Nephron progenitor cell (in vitro differentiated cells): ENCODE results near the gene PIK3R2.

Source experiments
- DNase-seq: peaks from one replicate; pipeline ENCODE4 v3.0.0; 2021
- H3K27ac Mint-ChIP-seq: 2 replicates; pipeline ENCODE4 v1.8.0; 2021; ENCODE audit warnings: mild to moderate bottlenecking, moderate library complexity, mixed read lengths
- H3K27me3 Mint-ChIP-seq: 2 replicates; pipeline ENCODE4 v1.8.0; 2021; ENCODE audit warnings: mild to moderate bottlenecking, low read depth, mixed read lengths; ENCODE audit not compliant: poor library complexity
- H3K36me3 Mint-ChIP-seq: 2 replicates; pipeline ENCODE4 v1.8.0; 2021; ENCODE audit warnings: low read depth, mixed read lengths
- H3K4me1 Mint-ChIP-seq: 2 replicates; pipeline ENCODE4 v1.8.0; 2021; ENCODE audit warnings: mixed read lengths
- H3K4me3 Mint-ChIP-seq: 2 replicates; pipeline ENCODE4 v1.8.0; 2021; ENCODE audit warnings: mild to moderate bottlenecking, moderate library complexity, mixed read lengths
- H3K9me3 Mint-ChIP-seq: 2 replicates; pipeline ENCODE4 v1.8.0; 2021; ENCODE audit warnings: mild to moderate bottlenecking, moderate library complexity, mixed read lengths
- CTCF ChIP-seq: fragments of 200-600 bp; sonication (generic); IDR thresholded peaks from 2 replicates; pipeline ENCODE4 v1.5.0; 2021; ENCODE audit warnings: antibody characterized with exemption

The PIK3R2 gene

GRCh38 chr19:18185538-18185937 lies 32.6 kb downstream of the PIK3R2 start:
- H3K4me1 Mint-ChIP-seq, result peaks cover 12% of the 10 kb centered on the region
- peak overlapping the region; percentile 50 for H3K27ac Mint-ChIP-seq
- H3K27me3 Mint-ChIP-seq, result peaks cover 14% of the 10 kb centered on the region
- DNase-seq, result no peak
- H3K9me3 Mint-ChIP-seq, result no peaks in the 10 kb centered on the region
- TF ChIP-seq CTCF, result no peak
- no peak overlapping the region for H3K4me3 Mint-ChIP-seq
- H3K36me3 Mint-ChIP-seq, result no peaks in the 10 kb centered on the region

- peak overlapping the region; percentile 36 for H3K27ac Mint-ChIP-seq
- no peak overlapping the region for H3K4me3 Mint-ChIP-seq
- H3K4me1 Mint-ChIP-seq, result peaks cover 34% of the 10 kb centered on the region
- no peaks in the 10 kb centered on the region for H3K9me3 Mint-ChIP-seq
- DNase-seq, result no peak
- peaks cover 8% of the 10 kb centered on the region for H3K27me3 Mint-ChIP-seq
- no peaks in the 10 kb centered on the region for H3K36me3 Mint-ChIP-seq
- no peak for TF ChIP-seq CTCF
Measured at GRCh38 chr19:18190278-18190677, 37.3 kb downstream of the PIK3R2 start.

GRCh38 chr19:18191640-18192062 lies 38.7 kb downstream of the PIK3R2 start:
- H3K4me1 Mint-ChIP-seq, result peaks cover 29% of the 10 kb centered on the region
- DNase-seq, result no peak
- H3K4me3 Mint-ChIP-seq, result peak overlapping the region; percentile 87
- no peaks in the 10 kb centered on the region for H3K36me3 Mint-ChIP-seq
- peaks cover 3% of the 10 kb centered on the region for H3K27me3 Mint-ChIP-seq
- no peak for TF ChIP-seq CTCF
- H3K9me3 Mint-ChIP-seq, result no peaks in the 10 kb centered on the region
- no peak overlapping the region for H3K27ac Mint-ChIP-seq

GRCh38 chr19:18192673-18193387 lies 39.9 kb downstream of the PIK3R2 start, which contains the start of gene MPV17L2:
Gene MPV17L2, plus strand, starts transcription at chr19:18193218. Its CDS starts 64 bp downstream, at chr19:18193282.
- Mint-ChIP-seq H3K4me1 (peaks cover 22% of the 10 kb centered on the region), H3K4me3 (peak within 1 kb of the TSS; percentile 87), H3K27me3 (peaks cover 3% of the 10 kb centered on the region), H3K9me3 (no peaks in the 10 kb centered on the region), H3K27ac (peak within 1 kb of the TSS; percentile 61), H3K36me3 (peaks cover under 1% of the 10 kb centered on the region)
- DNase-seq, result peak; percentile 98
- no peak for TF ChIP-seq CTCF

- no peak for DNase-seq
- H3K27me3 Mint-ChIP-seq, result peaks cover 3% of the 10 kb centered on the region
- H3K27ac Mint-ChIP-seq, result peak overlapping the region; percentile 61
- H3K36me3 Mint-ChIP-seq, result peaks cover 8% of the 10 kb centered on the region
- H3K4me3 Mint-ChIP-seq, result peak overlapping the region; percentile 87
- H3K4me1 Mint-ChIP-seq, result peaks cover 22% of the 10 kb centered on the region
- TF ChIP-seq CTCF, result no peak
- no peaks in the 10 kb centered on the region for H3K9me3 Mint-ChIP-seq
Measured at GRCh38 chr19:18193388-18194180, 40.6 kb downstream of the PIK3R2 start.
